ENCODE measurements around the gene FCHO1. TPM values are rescaled to one million over a fixed set of nuclear protein-coding genes. Genes with fewer than 3 reads are reported as not detected.
A peak's percentile ranks its signal among the peaks of the same experiment; 100 is the strongest.
"Not testable (repeated sequence)": the region's sequence is repeated elsewhere in the genome, so short reads cannot be mapped to it uniquely, and the experiment has no call there.

Gene FCHO1
- total and polyA plus RNA-seq, 2 donors (not counting 1 experiment from before 2014, with no cell fraction given) = 85.7 to 149 TPM

DNA sequence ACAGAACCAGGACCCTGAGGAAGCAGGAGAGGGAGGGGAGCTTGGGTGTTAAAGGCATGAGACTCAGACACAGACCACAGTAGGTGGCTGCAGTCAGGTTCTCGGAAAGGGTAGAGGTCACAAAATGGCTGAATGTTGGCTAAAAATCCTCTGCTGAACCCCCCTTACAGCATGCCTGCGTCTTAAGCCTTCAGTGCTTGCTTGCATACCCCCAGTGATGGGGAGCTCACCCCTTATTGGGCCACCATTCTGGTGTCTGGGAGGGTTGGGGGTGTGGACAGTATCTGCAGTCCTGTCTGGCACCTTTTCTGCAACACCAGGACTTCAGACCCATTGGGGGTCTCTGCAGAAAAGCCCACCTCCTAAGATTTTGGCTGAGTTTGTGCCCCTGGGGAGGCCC lies 29.5 kb downstream of the FCHO1 start:
- ChIA-PET CTCF (interaction anchor here (1.2 to 1.7 kb wide), 4 partner anchors 11 to 207 kb away, joined by 3 to 4 read pairs (median 3); no protein-coding TSS in a partner anchor), POLR2A (interaction anchor here (1.0 kb wide), 1 partner anchor 79 kb away, joined by 4 read pairs; the partner anchor contains the start of gene RPL18A)
- Histone ChIP-seq H3K4me3 (ENCODE audit: control extremely low read depth in 1 of 5, extremely low read depth in 1 of 5, insufficient read depth in 1 of 5, low read depth in 2 of 5, low read length in 4 of 5) (no peak overlapping the region), H3K9me3 (ENCODE audit: control extremely low read depth in 1 of 3, control insufficient read depth in 2 of 3, insufficient read depth in 1 of 3, low read length in 2 of 3) (no peaks in the 10 kb centered on the region), H3K4me1 (ENCODE audit: control insufficient read depth in 2 of 2, insufficient read depth in 2 of 2, low read length in 2 of 2) (peaks cover 31 to 42% of the 10 kb centered on the region in 2 donors), H3K4me2 (replicated peaks; ENCODE audit: low read depth, low read length, poor library complexity, severe bottlenecking) (no peak overlapping the region), H3K79me2 (ENCODE audit: control insufficient read depth, insufficient read depth, low read length) (peaks cover 24% of the 10 kb centered on the region), H3K27me3 (replicated peaks in 1 of 4; ENCODE audit: control extremely low read depth in 1 of 4, control insufficient read depth in 3 of 4, insufficient read depth in 4 of 4, low read length in 3 of 4) (no peaks in the 10 kb centered on the region), H3K9ac (ENCODE audit: low read length) (no peak overlapping the region), H3K36me3 (replicated peaks in 1 of 2; ENCODE audit: control extremely low read depth in 1 of 2, control insufficient read depth in 1 of 2, extremely low read depth in 1 of 2, insufficient read depth in 2 of 2, low read length in 1 of 2) (peaks cover 0 to 43% of the 10 kb centered on the region in 2 experiments), H3K27ac (ENCODE audit: low read length in 2 of 2) (peak overlapping the region in 1 of 2 donors; percentile 43), H2AFZ (ENCODE audit: insufficient read depth, low read depth, low read length, poor library complexity, severe bottlenecking) (no peak overlapping the region), H4K20me1 (ENCODE audit: control insufficient read depth, insufficient read depth, low read length, poor library complexity, severe bottlenecking) (peaks cover 15% of the 10 kb centered on the region)
- intact Hi-C loops (cut with micrococcal nuclease) = no loop called here
- WGBS (ENCODE audit: insufficient coverage) = 100% methylated on average over 2 of the region's 2 CpGs
- Mint-ChIP-seq H3K4me3 (no peak overlapping the region), H3K4me1 (peaks cover 34% of the 10 kb centered on the region), H3K27ac (peak overlapping the region; percentile 68), H3K9me3 (ENCODE audit: insufficient read depth) (no peaks in the 10 kb centered on the region), H3K27me3 (no peaks in the 10 kb centered on the region)
- ATAC-seq (ENCODE audit: low read depth) (no peak), DNase-seq (peak; percentile 17)
- no peak for TF ChIP-seq EZH2 (IDR thresholded peaks at IDR 0.05; ENCODE audit: borderline replicate concordance, insufficient read depth, low read depth, low read length, poor library complexity, severe bottlenecking)
- TF ChIP-seq, protein P1, sequence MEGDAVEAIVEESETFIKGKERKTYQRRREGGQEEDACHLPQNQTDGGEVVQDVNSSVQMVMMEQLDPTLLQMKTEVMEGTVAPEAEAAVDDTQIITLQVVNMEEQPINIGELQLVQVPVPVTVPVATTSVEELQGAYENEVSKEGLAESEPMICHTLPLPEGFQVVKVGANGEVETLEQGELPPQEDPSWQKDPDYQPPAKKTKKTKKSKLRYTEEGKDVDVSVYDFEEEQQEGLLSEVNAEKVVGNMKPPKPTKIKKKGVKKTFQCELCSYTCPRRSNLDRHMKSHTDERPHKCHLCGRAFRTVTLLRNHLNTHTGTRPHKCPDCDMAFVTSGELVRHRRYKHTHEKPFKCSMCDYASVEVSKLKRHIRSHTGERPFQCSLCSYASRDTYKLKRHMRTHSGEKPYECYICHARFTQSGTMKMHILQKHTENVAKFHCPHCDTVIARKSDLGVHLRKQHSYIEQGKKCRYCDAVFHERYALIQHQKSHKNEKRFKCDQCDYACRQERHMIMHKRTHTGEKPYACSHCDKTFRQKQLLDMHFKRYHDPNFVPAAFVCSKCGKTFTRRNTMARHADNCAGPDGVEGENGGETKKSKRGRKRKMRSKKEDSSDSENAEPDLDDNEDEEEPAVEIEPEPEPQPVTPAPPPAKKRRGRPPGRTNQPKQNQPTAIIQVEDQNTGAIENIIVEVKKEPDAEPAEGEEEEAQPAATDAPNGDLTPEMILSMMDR (IDR thresholded peaks at IDR 0.05) = no peak

DNA sequence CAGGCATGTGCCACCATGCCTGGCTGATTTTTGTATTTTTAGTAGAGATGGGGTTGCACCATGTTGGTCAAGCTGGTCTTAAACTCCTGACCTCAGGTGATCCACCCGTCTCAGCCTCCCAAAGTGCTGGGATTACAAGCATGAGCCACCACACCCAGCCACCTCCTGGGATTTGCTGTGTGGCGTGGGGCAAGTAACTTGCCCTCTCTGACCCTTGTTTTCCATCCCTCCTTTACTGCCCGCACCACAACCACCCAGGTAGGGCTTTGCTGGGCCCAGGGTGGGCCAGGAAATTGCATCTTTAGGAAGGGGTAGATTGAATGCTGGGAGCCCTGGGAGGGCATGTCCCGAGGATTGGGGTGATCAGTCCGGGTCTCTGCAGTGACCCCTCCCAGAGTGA lies 32.4 kb downstream of the FCHO1 start:
- Histone ChIP-seq H3K4me1 (ENCODE audit: control insufficient read depth in 2 of 2, insufficient read depth in 2 of 2, low read length in 2 of 2) (peaks cover 6 to 13% of the 10 kb centered on the region in 2 donors), H3K36me3 (replicated peaks in 1 of 2; ENCODE audit: control extremely low read depth in 1 of 2, control insufficient read depth in 1 of 2, extremely low read depth in 1 of 2, insufficient read depth in 2 of 2, low read length in 1 of 2) (peaks cover 3 to 53% of the 10 kb centered on the region in 2 experiments), H4K20me1 (ENCODE audit: control insufficient read depth, insufficient read depth, low read length, poor library complexity, severe bottlenecking) (peaks cover 11% of the 10 kb centered on the region)
- H3K27ac Mint-ChIP-seq; H3K79me2 ChIP-seq (ENCODE audit: control insufficient read depth, insufficient read depth, low read length); H3K9me3 Mint-ChIP-seq (ENCODE audit: insufficient read depth); H3K27ac ChIP-seq (ENCODE audit: low read length in 2 of 2); H3K9ac ChIP-seq (ENCODE audit: low read length); H3K4me3 Mint-ChIP-seq; H2AFZ ChIP-seq (ENCODE audit: insufficient read depth, low read depth, low read length, poor library complexity, severe bottlenecking); DNase-seq; H3K4me3 ChIP-seq (ENCODE audit: control extremely low read depth in 1 of 5, extremely low read depth in 1 of 5, insufficient read depth in 1 of 5, low read depth in 2 of 5, low read length in 4 of 5); H3K27me3 ChIP-seq (replicated peaks in 1 of 4; ENCODE audit: control extremely low read depth in 1 of 4, control insufficient read depth in 3 of 4, insufficient read depth in 4 of 4, low read length in 3 of 4); H3K4me2 ChIP-seq (replicated peaks; ENCODE audit: low read depth, low read length, poor library complexity, severe bottlenecking); ATAC-seq (ENCODE audit: low read depth); H3K27me3 Mint-ChIP-seq; H3K9me3 ChIP-seq (ENCODE audit: control extremely low read depth in 1 of 3, control insufficient read depth in 2 of 3, insufficient read depth in 1 of 3, low read length in 2 of 3): not testable (repeated sequence)
- intact Hi-C loops (cut with micrococcal nuclease) = loop anchor here (1.0 kb wide), 3 partner anchors 17 to 79 kb away; no protein-coding TSS in a partner anchor
- CTCF ChIA-PET = interaction anchor here (1.1 to 6.1 kb wide), 19 partner anchors 8 to 288 kb away, joined by 3 to 75 read pairs (median 7); partner anchors contain the start of genes JAK3 and RPL18A
- WGBS (ENCODE audit: insufficient coverage) = 90% methylated on average over 2 of the region's 5 CpGs
- peaks cover 11% of the 10 kb centered on the region for H3K4me1 Mint-ChIP-seq
- POLR2A ChIA-PET = interaction anchor here (0.7 kb wide), 1 partner anchor 159 kb away, joined by 3 read pairs; no protein-coding TSS in a partner anchor

Data from B cell (primary cell).